Measurements from ENCODE around the gene OSTN.

DNA sequence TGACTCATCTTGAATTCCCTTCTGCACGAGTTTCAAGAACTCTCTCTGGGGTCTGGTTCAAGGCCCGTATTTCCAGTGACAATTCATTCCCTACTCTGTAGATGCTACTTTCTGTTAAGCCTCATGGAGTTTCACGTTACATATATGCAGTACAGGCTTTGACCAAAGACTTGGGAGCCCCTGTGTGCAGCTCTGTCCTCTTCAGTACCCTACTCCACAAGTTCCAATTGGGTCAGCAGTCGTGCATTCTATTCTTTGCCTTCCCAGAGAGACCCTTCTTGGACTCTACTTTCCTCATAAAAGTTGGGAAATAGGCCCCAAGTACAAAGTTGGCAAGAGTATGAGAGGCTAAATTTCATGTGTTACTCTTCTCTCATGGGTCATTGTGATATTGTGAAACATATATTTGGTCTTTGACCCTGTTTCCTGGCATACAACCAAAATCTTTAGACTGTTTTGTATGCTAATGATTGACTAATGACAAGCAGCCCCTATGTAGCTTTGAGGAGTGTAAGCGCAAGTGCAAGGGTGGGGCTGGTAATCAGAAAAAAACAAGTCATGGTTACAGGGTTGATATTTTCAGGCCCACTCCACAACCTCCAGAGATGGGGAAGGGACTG is 115.2 kb downstream of the OSTN start:
- TF ChIP-seq, protein P1, sequence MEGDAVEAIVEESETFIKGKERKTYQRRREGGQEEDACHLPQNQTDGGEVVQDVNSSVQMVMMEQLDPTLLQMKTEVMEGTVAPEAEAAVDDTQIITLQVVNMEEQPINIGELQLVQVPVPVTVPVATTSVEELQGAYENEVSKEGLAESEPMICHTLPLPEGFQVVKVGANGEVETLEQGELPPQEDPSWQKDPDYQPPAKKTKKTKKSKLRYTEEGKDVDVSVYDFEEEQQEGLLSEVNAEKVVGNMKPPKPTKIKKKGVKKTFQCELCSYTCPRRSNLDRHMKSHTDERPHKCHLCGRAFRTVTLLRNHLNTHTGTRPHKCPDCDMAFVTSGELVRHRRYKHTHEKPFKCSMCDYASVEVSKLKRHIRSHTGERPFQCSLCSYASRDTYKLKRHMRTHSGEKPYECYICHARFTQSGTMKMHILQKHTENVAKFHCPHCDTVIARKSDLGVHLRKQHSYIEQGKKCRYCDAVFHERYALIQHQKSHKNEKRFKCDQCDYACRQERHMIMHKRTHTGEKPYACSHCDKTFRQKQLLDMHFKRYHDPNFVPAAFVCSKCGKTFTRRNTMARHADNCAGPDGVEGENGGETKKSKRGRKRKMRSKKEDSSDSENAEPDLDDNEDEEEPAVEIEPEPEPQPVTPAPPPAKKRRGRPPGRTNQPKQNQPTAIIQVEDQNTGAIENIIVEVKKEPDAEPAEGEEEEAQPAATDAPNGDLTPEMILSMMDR (IDR thresholded peaks at IDR 0.05 in 2 of 3, conservative IDR thresholded peaks at IDR 0.05 in 1 of 3; ENCODE audit: borderline replicate concordance in 1 of 3, insufficient read depth in 1 of 3, low read depth in 2 of 3, low read length in 2 of 3): no peak
- TF ChIP-seq ZFX (IDR thresholded peaks at IDR 0.05) (no peak), SRF (IDR thresholded peaks at IDR 0.05; ENCODE audit: low read depth) (no peak)

Measured in HCT116 (cell line).